ENCODE measurements around the gene PRKCE.

Gene PRKCE

GRCh38 chr2:45625824-45626223, 25.7 kb upstream of the PRKCE start:
- Mint-ChIP-seq H3K36me3 (ENCODE audit: low read depth) (no peaks in the 10 kb centered on the region), H3K27me3 (ENCODE audit: low read depth) (peaks cover 16% of the 10 kb centered on the region), H3K27ac (no peak overlapping the region)

DNA sequence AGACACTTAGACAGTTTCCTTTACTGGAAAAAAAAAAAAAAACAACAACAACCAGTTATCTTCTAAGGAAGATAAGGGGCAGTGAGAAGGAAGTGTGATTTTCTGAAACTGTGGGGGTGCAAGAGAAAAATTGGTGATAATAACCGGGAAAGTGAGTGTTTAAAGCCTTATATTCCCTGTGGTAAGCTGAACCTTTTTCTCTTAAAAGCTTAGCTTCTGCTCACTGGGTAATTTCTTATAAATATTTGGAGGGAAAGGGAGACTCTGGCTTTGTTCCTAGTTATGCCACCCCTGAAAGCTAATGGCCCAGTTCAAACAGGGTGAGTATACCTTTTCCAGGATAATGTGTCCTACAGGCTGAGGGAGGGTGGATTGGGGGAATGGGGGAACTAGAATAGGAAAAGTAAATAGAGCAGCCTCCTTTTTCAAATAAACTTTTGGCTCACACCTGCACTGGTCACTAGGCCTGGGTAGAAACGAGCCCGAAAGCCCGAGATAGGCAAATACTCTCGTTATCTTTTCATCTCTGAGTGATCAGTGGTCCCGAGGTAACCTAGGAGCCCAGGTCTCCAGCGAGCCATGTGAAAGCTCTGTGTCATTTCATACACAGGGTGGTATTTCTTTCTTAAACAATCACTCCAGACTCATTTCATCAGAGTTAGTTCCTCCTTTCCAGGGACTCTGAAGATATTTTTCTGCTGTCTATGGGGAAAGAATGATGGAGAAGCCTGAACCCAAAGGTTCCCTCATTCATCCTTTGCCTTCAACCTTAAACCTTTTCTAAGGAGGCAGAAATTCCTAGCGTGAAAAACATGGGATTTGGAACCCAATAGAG, 24.9 kb upstream of the PRKCE start:
- Mint-ChIP-seq H3K27ac (no peak overlapping the region), H3K27me3 (ENCODE audit: low read depth) (peaks cover 16% of the 10 kb centered on the region), H3K4me1 (no peaks in the 10 kb centered on the region), H3K9me3 (no peaks in the 10 kb centered on the region), H3K36me3 (ENCODE audit: low read depth) (no peaks in the 10 kb centered on the region), H3K4me3 (no peak overlapping the region)
- TF ChIP-seq, protein P1, sequence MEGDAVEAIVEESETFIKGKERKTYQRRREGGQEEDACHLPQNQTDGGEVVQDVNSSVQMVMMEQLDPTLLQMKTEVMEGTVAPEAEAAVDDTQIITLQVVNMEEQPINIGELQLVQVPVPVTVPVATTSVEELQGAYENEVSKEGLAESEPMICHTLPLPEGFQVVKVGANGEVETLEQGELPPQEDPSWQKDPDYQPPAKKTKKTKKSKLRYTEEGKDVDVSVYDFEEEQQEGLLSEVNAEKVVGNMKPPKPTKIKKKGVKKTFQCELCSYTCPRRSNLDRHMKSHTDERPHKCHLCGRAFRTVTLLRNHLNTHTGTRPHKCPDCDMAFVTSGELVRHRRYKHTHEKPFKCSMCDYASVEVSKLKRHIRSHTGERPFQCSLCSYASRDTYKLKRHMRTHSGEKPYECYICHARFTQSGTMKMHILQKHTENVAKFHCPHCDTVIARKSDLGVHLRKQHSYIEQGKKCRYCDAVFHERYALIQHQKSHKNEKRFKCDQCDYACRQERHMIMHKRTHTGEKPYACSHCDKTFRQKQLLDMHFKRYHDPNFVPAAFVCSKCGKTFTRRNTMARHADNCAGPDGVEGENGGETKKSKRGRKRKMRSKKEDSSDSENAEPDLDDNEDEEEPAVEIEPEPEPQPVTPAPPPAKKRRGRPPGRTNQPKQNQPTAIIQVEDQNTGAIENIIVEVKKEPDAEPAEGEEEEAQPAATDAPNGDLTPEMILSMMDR (IDR thresholded peaks at IDR 0.05; ENCODE audit: unreplicated experiment in 3 of 3) = no peak

More at GRCh38 chr2:45625824-45626223, 25.7 kb upstream of the PRKCE start:
- Mint-ChIP-seq H3K4me3 (no peak overlapping the region), H3K9me3 (no peaks in the 10 kb centered on the region), H3K4me1 (no peaks in the 10 kb centered on the region)
- TF ChIP-seq, protein P1 (IDR thresholded peaks at IDR 0.05; ENCODE audit: unreplicated experiment in 3 of 3) = no peak

DNA sequence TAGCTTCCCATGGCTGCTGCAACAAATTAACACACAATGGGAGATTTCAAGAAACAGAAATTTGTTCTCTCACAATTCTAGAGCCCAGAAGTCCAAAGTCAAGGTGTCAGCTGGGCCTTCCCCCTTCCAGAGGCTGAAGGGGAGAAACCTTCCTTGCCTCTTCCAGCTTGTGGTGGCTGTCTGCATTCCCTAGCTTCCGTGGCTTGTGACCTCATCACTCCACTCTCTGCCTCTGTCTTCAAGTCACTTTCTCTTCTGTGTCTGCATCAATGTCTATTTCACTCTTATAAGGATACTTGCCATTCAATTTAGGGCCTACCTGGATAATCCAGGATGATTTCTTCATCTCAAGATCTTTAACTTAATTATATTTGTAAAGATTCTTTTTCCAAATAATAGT, 23.6 kb upstream of the PRKCE start:
- H3K27me3 Mint-ChIP-seq (ENCODE audit: low read depth) = peaks cover 18% of the 10 kb centered on the region
- H3K4me3 Mint-ChIP-seq = no peak overlapping the region
- no peak overlapping the region for H3K27ac Mint-ChIP-seq
- H3K9me3 Mint-ChIP-seq = no peaks in the 10 kb centered on the region
- H3K4me1 Mint-ChIP-seq = no peaks in the 10 kb centered on the region
- H3K36me3 Mint-ChIP-seq (ENCODE audit: low read depth) = no peaks in the 10 kb centered on the region
- TF ChIP-seq, protein P1 (IDR thresholded peaks at IDR 0.05; ENCODE audit: unreplicated experiment in 3 of 3) = no peak

- H3K27me3 Mint-ChIP-seq (ENCODE audit: low read depth) = peaks cover 22% of the 10 kb centered on the region
- TF ChIP-seq, protein P1 (IDR thresholded peaks at IDR 0.05; ENCODE audit: unreplicated experiment in 3 of 3) = no peak
- H3K9me3 Mint-ChIP-seq = no peaks in the 10 kb centered on the region
- no peaks in the 10 kb centered on the region for H3K36me3 Mint-ChIP-seq (ENCODE audit: low read depth)
- H3K27ac Mint-ChIP-seq = no peak overlapping the region
- H3K4me3 Mint-ChIP-seq = no peak overlapping the region
- no peaks in the 10 kb centered on the region for H3K4me1 Mint-ChIP-seq
Observed at GRCh38 chr2:45629971-45630370, 21.5 kb upstream of the PRKCE start.

GRCh38 chr2:45631319-45631718, 20.2 kb upstream of the PRKCE start:
- Mint-ChIP-seq H3K4me3 (no peak overlapping the region), H3K9me3 (no peaks in the 10 kb centered on the region), H3K27ac (no peak overlapping the region), H3K27me3 (ENCODE audit: low read depth) (peaks cover 18% of the 10 kb centered on the region), H3K4me1 (no peaks in the 10 kb centered on the region), H3K36me3 (ENCODE audit: low read depth) (no peaks in the 10 kb centered on the region)
- TF ChIP-seq, protein P1 (IDR thresholded peaks at IDR 0.05; ENCODE audit: unreplicated experiment in 3 of 3) = no peak

DNA sequence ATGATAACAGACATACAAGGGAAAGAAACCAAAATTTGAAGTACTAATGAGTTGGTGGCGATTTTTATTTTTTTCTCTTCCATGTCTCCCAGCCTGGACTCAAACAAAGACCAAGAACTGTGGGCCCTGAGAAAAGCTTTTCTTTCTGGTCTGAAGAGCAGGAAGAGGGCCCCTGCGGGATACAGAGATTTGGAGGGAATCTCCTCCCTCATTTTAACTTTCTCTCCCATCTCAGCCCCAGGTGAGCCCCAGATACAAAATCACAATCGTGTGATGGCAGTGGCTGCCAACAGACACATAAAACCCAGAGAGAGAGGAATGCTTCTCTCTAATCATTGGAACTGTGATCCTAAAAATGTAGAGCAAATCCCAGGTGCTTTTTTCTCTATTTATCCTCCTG, 19.5 kb upstream of the PRKCE start:
- Mint-ChIP-seq H3K27ac (no peak overlapping the region), H3K9me3 (no peaks in the 10 kb centered on the region), H3K36me3 (ENCODE audit: low read depth) (no peaks in the 10 kb centered on the region), H3K27me3 (ENCODE audit: low read depth) (peaks cover 18% of the 10 kb centered on the region), H3K4me3 (no peak overlapping the region), H3K4me1 (no peaks in the 10 kb centered on the region)
- TF ChIP-seq, protein P1 (IDR thresholded peaks at IDR 0.05; ENCODE audit: unreplicated experiment in 3 of 3) = no peak

All from nephron (organoid).